RWPE2 (cell line): ENCODE results near the gene VGLL2.

Experiments used
- ATAC-seq: fragments of 200-7000 bp; cut with Tn5 transposase; 3 replicates; pipeline ENCODE4 v1.9.1; 2021; ENCODE audit warnings: low read depth
- DNase-seq: peaks from one replicate; pipeline ENCODE4 v3.0.0-alpha.2; 2020; ENCODE audit warnings: low spot score
- H3K27ac ChIP-seq: fragments of 450-650 bp; 2 replicates; pipeline ENCODE4 v1.5.1; 2017; ENCODE audit warnings: mild to moderate bottlenecking; ENCODE audit not compliant: poor library complexity, severe bottlenecking
- H3K27me3 ChIP-seq: fragments of 250-450 bp; sonication (Bioruptor Pico); 2 replicates; pipeline ENCODE4 v1.5.1; 2021; ENCODE audit warnings: mild to moderate bottlenecking, moderate library complexity; ENCODE audit not compliant: insufficient read depth, poor library complexity, severe bottlenecking
- H3K36me3 ChIP-seq: fragments of 250-450 bp; sonication (Bioruptor Pico); 2 replicates; pipeline ENCODE4 v1.5.1; 2020; ENCODE audit warnings: low read depth, mild to moderate bottlenecking, moderate library complexity
- H3K4me1 ChIP-seq: fragments of 250-450 bp; sonication (Bioruptor Pico); 2 replicates; pipeline ENCODE4 v1.5.1; 2021; ENCODE audit warnings: mild to moderate bottlenecking, moderate library complexity; ENCODE audit not compliant: insufficient read depth, poor library complexity, severe bottlenecking
- H3K4me3 ChIP-seq: fragments of 250-450 bp; sonication (Bioruptor Pico); 2 replicates; pipeline ENCODE4 v1.5.1; 2021; ENCODE audit warnings: mild to moderate bottlenecking, moderate library complexity; ENCODE audit not compliant: severe bottlenecking
- H3K9me3 ChIP-seq: fragments of 250-450 bp; sonication (Bioruptor Pico); 2 replicates; pipeline ENCODE4 v1.5.1; 2021; ENCODE audit warnings: mild to moderate bottlenecking, moderate library complexity; ENCODE audit not compliant: severe bottlenecking
- TF ChIP-seq, protein P1 (sequence below): fragments of 450-650 bp; IDR thresholded peaks from one replicate; pipeline ENCODE4 v1.5.1; 2017; ENCODE audit warnings: mild to moderate bottlenecking, moderate library complexity; ENCODE audit not compliant: poor library complexity, severe bottlenecking

Gene VGLL2

DNA sequence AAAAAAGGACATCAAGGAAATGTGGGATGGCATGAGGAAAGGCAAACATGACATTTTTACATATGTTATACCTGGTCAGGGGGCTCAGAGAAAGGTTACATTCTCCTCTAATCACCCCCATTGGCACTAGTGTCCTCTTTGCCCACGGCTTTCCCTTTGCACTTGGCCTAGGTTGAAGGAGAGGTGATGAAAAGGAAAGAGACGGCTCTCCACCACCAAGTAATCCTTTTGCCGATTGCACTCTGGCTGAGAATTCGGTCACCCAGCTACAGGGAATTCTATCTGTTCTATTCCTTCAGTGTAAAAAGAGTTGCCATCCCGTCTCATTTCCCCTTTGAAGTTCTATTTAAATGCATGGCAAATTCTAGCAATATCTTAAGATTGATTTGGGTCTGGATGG is 10.4 kb downstream of the VGLL2 start:
- H3K4me3 ChIP-seq, result no peak overlapping the region
- peaks cover 91% of the 10 kb centered on the region for H3K27me3 ChIP-seq
- TF ChIP-seq, protein P1, sequence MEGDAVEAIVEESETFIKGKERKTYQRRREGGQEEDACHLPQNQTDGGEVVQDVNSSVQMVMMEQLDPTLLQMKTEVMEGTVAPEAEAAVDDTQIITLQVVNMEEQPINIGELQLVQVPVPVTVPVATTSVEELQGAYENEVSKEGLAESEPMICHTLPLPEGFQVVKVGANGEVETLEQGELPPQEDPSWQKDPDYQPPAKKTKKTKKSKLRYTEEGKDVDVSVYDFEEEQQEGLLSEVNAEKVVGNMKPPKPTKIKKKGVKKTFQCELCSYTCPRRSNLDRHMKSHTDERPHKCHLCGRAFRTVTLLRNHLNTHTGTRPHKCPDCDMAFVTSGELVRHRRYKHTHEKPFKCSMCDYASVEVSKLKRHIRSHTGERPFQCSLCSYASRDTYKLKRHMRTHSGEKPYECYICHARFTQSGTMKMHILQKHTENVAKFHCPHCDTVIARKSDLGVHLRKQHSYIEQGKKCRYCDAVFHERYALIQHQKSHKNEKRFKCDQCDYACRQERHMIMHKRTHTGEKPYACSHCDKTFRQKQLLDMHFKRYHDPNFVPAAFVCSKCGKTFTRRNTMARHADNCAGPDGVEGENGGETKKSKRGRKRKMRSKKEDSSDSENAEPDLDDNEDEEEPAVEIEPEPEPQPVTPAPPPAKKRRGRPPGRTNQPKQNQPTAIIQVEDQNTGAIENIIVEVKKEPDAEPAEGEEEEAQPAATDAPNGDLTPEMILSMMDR, result no peak
- no peaks in the 10 kb centered on the region for H3K9me3 ChIP-seq
- no peak for ATAC-seq
- no peaks in the 10 kb centered on the region for H3K4me1 ChIP-seq
- DNase-seq, result no peak
- H3K27ac ChIP-seq, result no peak overlapping the region
- no peaks in the 10 kb centered on the region for H3K36me3 ChIP-seq

GRCh38 chr6:117276778-117277316 is 11.5 kb downstream of the VGLL2 start:
- no peak overlapping the region for H3K4me3 ChIP-seq
- H3K27ac ChIP-seq, result no peak overlapping the region
- ATAC-seq (no peak), DNase-seq (no peak)
- peaks cover 80% of the 10 kb centered on the region for H3K27me3 ChIP-seq
- no peaks in the 10 kb centered on the region for H3K4me1 ChIP-seq
- TF ChIP-seq, protein P1, result no peak
- no peaks in the 10 kb centered on the region for H3K36me3 ChIP-seq
- no peaks in the 10 kb centered on the region for H3K9me3 ChIP-seq

GRCh38 chr6:117280922-117281321 is 15.6 kb downstream of the VGLL2 start:
- DNase-seq (no peak), ATAC-seq (peak; percentile 41; the same call in 1 of the 3 replicates)
- no peaks in the 10 kb centered on the region for H3K4me1 ChIP-seq
- no peak overlapping the region for H3K27ac ChIP-seq
- TF ChIP-seq, protein P1, result peak; percentile 30
- H3K4me3 ChIP-seq, result no peak overlapping the region
- H3K9me3 ChIP-seq, result no peaks in the 10 kb centered on the region
- H3K27me3 ChIP-seq, result peaks cover 40% of the 10 kb centered on the region
- no peaks in the 10 kb centered on the region for H3K36me3 ChIP-seq

DNA sequence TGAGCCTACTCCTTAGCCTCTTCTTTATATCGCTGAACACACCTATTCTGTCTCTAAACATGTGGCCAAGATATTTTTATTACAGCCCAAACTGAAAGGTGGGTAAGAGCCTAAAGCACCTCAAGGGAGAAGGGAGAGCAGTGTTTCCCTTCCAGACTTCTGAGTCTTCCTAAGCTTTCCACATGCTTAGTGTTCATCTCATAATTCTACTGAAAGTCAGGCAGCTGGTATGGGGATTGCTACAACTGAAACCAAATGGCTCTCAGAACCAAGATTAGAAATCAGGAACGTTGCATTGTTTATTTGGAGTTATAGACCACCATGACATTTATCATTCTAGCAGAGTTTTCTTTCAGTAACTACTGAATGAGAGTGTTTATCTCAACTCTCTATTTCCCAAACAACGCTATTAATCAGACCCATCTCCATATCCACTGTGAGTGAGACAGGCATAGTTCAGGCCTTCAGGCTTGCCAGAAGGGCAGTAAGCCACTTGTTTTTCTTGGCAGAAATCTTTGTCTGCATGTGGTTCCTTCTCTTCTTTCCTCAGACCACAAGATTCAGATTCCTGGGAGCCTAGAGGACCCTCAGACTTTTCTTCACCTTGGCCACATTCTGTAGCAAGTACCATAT is 22.8 kb downstream of the VGLL2 start:
- Histone ChIP-seq H3K4me1 (no peaks in the 10 kb centered on the region), H3K27me3 (peaks cover 4% of the 10 kb centered on the region), H3K9me3 (no peaks in the 10 kb centered on the region), H3K4me3 (no peak overlapping the region), H3K36me3 (no peaks in the 10 kb centered on the region), H3K27ac (no peak overlapping the region)
- TF ChIP-seq, protein P1, result no peak
- DNase-seq, result no peak
- no peak for ATAC-seq

DNA sequence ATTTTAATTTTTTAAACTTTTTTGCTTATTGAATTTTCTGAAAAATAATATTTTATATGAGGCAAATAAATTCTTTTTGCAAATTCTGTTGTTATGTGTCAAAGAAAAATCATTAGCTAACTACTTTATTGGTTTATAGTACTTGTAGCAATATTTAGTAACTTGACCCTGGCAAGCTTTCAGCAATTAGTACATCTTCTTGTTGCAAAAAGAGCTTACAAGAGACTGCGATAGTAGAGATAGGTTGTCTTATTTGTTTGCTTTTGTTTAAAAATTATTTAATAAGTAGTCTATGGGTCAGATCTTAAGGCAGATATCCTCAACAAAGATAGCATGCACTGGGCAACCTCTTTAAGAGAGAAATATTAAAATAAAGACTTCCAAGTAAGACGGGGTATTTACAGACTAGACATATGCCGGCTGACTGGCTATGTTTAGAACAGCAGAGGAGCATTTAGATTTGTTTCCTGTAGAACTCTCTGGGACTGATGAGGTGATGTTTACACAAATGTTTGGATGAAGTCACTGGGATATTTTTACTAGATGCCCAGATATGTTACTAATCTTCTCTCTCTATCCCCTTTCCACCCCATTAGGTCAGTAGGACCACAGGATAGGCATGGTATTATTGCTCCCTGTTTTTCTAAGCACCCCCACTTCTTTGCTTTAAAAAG is 25.0 kb downstream of the VGLL2 start:
- Histone ChIP-seq H3K4me3 (no peak overlapping the region), H3K27me3 (peaks cover 4% of the 10 kb centered on the region), H3K36me3 (no peaks in the 10 kb centered on the region), H3K27ac (no peak overlapping the region), H3K9me3 (no peaks in the 10 kb centered on the region), H3K4me1 (no peaks in the 10 kb centered on the region)
- ATAC-seq, result no peak
- TF ChIP-seq, protein P1, result no peak
- DNase-seq, result no peak
